Stimulated activated naive CD8-positive, alpha-beta T cell treated with anti-CD3 and anti-CD28 coated beads, Interleukin-15, Interleukin-2, amounts not matched to agents 100 ng/mL and 50 ng/mL, for 24 hours (primary cell): Measurements from ENCODE around the gene ZFHX3.

Experiments
- H3K27ac Mint-ChIP-seq: one replicate; pipeline ENCODE4 v1.8.0; 2021; ENCODE audit warnings: mild to moderate bottlenecking, mixed read lengths
- H3K27me3 Mint-ChIP-seq: one replicate; pipeline ENCODE4 v1.8.0; 2021; ENCODE audit warnings: mixed read lengths
- H3K36me3 Mint-ChIP-seq: one replicate; pipeline ENCODE4 v1.8.0; 2021; ENCODE audit warnings: low read depth, mixed read lengths
- H3K4me1 Mint-ChIP-seq: one replicate; pipeline ENCODE4 v1.8.0; 2021; ENCODE audit warnings: low read depth, mixed read lengths
- H3K4me3 Mint-ChIP-seq: one replicate; pipeline ENCODE4 v1.8.0; 2021; ENCODE audit warnings: mild to moderate bottlenecking, mixed read lengths
- H3K9me3 Mint-ChIP-seq: one replicate; pipeline ENCODE4 v1.8.0; 2021; ENCODE audit warnings: mixed read lengths

The ZFHX3 gene

DNA sequence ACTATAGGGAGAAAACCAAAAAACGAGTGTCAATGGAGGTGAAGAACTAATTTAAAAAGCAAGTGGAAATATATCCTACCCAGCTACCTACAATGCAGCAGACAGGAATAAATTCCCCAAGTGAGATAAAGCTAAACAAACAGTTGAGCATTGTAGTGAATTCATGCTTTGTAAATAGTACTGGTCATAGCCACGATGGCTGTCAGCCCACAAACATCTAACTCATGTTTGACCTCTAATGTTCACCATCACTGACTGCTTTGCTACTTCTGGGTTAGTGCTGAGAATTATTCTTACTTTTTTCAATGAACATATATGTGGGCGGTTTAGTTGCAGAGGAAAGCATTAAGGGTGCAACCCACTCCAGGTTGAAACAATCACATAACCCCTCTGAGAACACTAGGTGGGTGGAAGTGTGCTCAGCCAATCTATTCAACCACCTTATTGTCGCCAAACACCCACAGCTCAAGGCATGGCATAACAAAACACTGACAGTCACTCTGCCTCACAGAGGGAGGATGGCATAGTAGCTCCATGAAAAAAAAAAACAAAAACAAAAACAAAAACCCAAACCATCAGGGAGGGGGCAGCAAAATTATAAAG lies 264.1 kb downstream of the ZFHX3 start:
- Mint-ChIP-seq H3K36me3 (no peaks in the 10 kb centered on the region), H3K27me3 (peaks cover 15% of the 10 kb centered on the region), H3K27ac (no peak overlapping the region), H3K4me1 (peaks cover 24% of the 10 kb centered on the region), H3K4me3 (no peak overlapping the region), H3K9me3 (no peaks in the 10 kb centered on the region)

DNA sequence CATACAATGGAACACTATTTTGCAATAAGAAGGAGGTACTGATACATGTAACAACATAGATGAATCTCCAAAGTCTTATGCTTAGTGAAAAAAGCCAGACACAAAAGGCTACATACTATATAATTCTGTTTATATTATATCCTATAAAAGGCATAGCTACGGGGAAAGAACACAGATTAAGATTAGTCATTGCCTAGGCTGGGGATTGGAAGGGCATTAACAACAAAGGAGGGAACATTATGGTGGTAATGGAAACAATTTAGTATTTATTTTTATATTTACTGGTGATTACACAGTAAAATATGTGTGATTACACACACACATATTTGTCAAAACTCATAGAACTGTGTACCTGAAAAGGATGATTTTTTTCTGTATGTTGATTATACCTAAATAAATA lies 278.1 kb downstream of the ZFHX3 start:
- H3K9me3 Mint-ChIP-seq, result peaks cover 7% of the 10 kb centered on the region
- H3K4me1 Mint-ChIP-seq, result peaks cover 4% of the 10 kb centered on the region
- no peak overlapping the region for H3K4me3 Mint-ChIP-seq
- peaks cover 3% of the 10 kb centered on the region for H3K27me3 Mint-ChIP-seq
- H3K36me3 Mint-ChIP-seq, result peaks cover 7% of the 10 kb centered on the region
- no peak overlapping the region for H3K27ac Mint-ChIP-seq

DNA sequence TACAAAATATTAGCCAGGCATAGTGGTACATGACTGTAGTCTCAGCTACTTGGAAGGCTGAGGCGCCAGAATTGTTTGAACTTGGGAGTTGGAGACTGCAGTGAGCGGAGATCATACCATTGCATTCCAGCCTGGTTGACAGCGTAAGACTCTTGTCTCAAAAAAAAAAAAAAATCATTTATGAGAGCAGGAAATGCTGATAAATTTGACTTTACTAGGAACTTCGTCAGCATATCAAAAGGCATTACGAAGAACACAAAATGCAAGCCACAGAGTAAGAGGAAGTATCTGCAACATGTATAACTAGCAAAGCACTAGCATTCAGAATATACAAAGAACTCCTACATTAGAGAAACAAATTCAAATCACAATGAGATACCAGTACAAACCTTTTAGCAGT lies 279.3 kb downstream of the ZFHX3 start:
- H3K4me1 Mint-ChIP-seq, result peaks cover 4% of the 10 kb centered on the region
- peaks cover 7% of the 10 kb centered on the region for H3K9me3 Mint-ChIP-seq
- H3K27me3 Mint-ChIP-seq, result peaks cover 3% of the 10 kb centered on the region
- H3K27ac Mint-ChIP-seq, result no peak overlapping the region
- H3K4me3 Mint-ChIP-seq, result no peak overlapping the region
- peaks cover 7% of the 10 kb centered on the region for H3K36me3 Mint-ChIP-seq

DNA sequence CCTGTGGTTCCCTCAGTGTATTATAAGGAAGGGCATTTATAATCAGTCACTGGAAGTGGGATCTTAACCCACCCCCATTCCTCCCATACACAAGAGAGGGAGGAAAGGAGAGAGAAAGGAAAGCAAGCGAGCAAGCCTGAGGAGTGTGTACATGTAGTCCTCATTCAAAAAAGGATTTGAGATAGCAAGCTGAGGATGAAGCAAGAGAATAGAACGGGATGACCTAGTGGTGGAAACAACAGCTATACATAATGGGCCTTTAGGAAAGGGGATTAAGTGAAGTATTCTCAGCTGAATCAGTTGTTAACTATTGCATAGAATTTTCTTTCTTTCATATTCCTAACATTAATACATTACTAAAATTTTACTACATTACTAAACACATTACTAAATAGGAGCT lies 281.4 kb downstream of the ZFHX3 start:
- Mint-ChIP-seq H3K36me3 (peaks cover 4% of the 10 kb centered on the region), H3K4me1 (peaks cover 4% of the 10 kb centered on the region), H3K4me3 (no peak overlapping the region), H3K9me3 (peaks cover 4% of the 10 kb centered on the region), H3K27ac (no peak overlapping the region), H3K27me3 (peaks cover 3% of the 10 kb centered on the region)

- H3K4me1 Mint-ChIP-seq, result peaks cover 4% of the 10 kb centered on the region
- no peak overlapping the region for H3K4me3 Mint-ChIP-seq
- no peaks in the 10 kb centered on the region for H3K9me3 Mint-ChIP-seq
- no peaks in the 10 kb centered on the region for H3K27me3 Mint-ChIP-seq
- H3K36me3 Mint-ChIP-seq, result no peaks in the 10 kb centered on the region
- H3K27ac Mint-ChIP-seq, result no peak overlapping the region
These were observed 283.8 kb downstream of the ZFHX3 start for GRCh38 chr16:72764015-72764654.

DNA sequence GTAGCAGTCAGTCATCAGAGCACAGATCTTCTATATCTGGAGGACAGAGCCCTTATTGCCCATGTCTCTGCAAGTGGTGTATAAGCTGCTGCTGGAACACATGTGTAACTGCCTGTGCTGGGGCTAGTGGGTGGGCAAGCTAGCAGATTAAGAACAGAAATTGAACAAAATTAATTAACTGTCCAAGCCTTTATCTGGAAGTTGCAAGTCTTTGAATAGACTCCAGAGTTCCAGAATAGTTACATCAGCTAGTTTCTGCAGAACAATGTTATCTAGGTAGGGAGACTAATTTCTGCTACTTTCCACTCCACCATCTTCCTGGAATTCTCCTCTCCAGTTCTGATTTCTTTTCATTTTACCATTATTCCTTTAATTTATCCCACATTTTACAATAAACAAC lies 287.3 kb downstream of the ZFHX3 start:
- Mint-ChIP-seq H3K27me3 (no peaks in the 10 kb centered on the region), H3K9me3 (peaks cover 20% of the 10 kb centered on the region), H3K27ac (no peak overlapping the region), H3K36me3 (peaks cover 11% of the 10 kb centered on the region), H3K4me1 (no peaks in the 10 kb centered on the region), H3K4me3 (no peak overlapping the region)

DNA sequence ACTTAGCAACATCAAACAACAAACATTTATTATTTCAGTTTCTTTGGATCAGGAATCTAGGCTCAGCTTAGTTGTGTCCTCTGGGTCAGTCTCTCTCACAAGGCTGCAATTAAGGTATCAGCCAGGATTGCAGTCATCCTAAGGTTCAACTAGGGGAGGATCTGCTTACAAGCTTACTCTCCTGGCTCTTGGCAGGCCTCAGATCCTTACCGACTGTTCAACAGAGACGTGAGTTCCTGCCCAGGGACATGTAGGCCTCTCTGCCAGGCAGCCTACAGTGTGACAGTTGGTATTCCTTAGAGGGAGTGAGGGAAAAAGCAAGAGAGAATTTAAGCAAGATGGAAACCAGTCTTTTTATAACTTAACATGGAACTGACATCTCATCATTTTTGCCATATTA lies 294.0 kb downstream of the ZFHX3 start:
- Mint-ChIP-seq H3K27me3 (no peaks in the 10 kb centered on the region), H3K36me3 (peaks cover 11% of the 10 kb centered on the region), H3K4me3 (no peak overlapping the region), H3K9me3 (peaks cover 20% of the 10 kb centered on the region), H3K4me1 (peaks cover 4% of the 10 kb centered on the region), H3K27ac (no peak overlapping the region)

DNA sequence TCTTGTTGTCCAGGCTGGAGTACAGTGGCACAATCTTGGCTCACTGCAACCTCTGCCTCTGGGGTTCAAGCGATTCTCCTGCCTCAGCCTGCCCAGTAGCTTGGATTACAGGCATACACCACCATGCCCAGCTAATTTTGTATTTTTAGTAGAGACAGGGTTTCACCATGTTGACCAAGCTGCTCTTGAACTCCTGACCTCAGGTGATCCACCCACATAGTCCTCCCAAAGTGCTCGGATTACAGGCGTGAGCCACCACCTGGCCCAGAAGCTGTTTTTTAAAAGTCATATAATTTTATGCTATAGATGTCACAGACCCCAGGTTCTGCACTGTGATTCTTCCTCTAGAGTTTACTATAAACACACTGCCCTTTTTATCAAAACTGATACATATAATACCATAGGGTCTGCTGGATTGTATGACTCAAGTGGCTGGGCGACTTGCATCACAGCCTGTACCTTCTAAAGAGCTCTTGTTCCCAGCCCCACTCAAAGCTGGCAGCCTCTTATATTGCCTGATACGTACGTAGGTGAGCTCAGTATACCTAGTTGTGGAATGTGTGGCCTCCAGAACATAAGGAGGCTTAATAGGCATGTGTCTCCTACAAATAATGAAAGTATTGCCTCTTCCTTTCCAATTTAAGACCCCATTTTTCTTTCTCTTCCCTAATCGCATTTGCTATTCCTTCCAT lies 295.8 kb downstream of the ZFHX3 start:
- Mint-ChIP-seq H3K27ac (no peak overlapping the region), H3K4me1 (peaks cover 6% of the 10 kb centered on the region), H3K4me3 (no peak overlapping the region), H3K9me3 (peaks cover 8% of the 10 kb centered on the region), H3K27me3 (no peaks in the 10 kb centered on the region), H3K36me3 (no peaks in the 10 kb centered on the region)

DNA sequence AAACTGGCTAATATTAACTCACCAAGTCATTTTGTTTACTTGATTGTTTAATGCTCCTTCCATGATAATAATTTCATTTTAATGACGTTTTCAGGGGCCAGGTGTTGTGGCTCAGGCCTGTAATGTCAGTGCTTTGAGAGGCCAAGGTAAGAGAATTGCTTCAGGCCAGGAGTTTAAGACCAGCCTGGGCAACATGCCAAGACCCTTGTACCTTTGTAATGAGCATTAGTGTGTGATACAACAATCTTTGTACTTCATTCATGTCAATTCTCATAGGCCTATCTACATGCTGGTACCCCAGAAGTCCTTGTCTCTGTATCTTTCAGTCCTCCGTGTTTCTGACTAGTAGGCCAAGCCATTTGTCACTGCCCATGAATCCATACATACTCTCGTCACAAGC lies 296.9 kb downstream of the ZFHX3 start:
- Mint-ChIP-seq H3K4me3 (no peak overlapping the region), H3K27ac (no peak overlapping the region), H3K4me1 (peaks cover 6% of the 10 kb centered on the region), H3K36me3 (no peaks in the 10 kb centered on the region), H3K9me3 (peaks cover 2% of the 10 kb centered on the region), H3K27me3 (no peaks in the 10 kb centered on the region)

DNA sequence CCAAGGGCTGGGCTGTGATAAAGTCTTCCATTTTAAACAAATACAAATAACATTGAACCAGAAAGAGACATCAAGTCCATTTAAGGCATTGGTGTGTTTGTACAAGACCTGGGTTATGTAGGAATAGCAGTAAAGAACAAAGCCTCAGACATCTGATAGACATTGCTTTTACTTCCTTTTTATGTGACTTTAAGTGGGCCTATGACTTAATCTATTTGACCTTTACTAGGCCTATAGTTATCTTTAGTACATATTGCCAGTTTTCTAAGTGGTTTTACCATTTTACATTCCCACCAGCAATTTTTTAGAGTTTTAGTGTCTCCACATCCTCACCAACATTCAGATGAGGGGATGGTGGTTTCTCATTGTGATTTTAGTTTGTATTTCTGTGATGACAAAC lies 298.8 kb downstream of the ZFHX3 start:
- H3K4me3 Mint-ChIP-seq, result no peak overlapping the region
- H3K36me3 Mint-ChIP-seq, result no peaks in the 10 kb centered on the region
- H3K9me3 Mint-ChIP-seq, result no peaks in the 10 kb centered on the region
- no peak overlapping the region for H3K27ac Mint-ChIP-seq
- peaks cover 6% of the 10 kb centered on the region for H3K4me1 Mint-ChIP-seq
- no peaks in the 10 kb centered on the region for H3K27me3 Mint-ChIP-seq

GRCh38 chr16:72744076-72744793 lies 303.7 kb downstream of the ZFHX3 start:
- H3K4me1 Mint-ChIP-seq, result peaks cover 6% of the 10 kb centered on the region
- no peaks in the 10 kb centered on the region for H3K36me3 Mint-ChIP-seq
- no peaks in the 10 kb centered on the region for H3K27me3 Mint-ChIP-seq
- H3K27ac Mint-ChIP-seq, result no peak overlapping the region
- H3K4me3 Mint-ChIP-seq, result no peak overlapping the region
- H3K9me3 Mint-ChIP-seq, result no peaks in the 10 kb centered on the region

DNA sequence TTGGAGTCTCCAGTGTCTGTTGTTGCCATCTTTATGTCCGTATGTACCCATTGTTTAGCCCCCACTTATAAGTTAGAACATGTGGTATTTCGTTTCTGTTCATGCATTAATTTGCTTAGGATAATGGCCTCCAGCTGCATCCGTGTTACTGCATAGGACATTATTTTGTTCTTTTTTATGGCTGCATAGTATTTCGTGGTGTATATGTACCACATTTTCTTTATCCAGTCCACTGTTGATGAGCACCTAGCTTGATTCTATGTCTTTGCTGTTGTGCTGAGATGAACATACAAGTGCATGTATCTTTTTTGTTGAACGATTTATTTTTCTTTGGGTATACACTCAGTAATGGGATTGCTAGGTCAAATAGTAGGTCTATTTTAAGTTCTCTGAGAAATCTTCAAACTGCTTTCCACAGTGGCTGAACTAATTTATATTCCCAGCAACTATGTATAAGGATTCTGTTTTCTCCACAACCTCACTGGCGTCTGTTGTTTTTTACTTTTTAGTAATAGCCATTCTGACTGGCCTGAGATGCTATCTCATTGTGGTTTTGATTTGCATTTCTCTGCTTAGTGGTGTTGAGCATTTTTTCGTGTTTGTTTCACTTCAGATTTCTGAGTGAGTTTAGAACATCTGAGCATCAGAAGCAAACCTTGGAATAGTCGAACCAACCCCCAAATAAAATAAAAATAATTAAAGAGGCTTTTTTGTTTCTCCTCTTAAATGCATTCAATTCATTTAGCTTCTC lies 304.7 kb downstream of the ZFHX3 start:
- no peaks in the 10 kb centered on the region for H3K27me3 Mint-ChIP-seq
- H3K36me3 Mint-ChIP-seq, result no peaks in the 10 kb centered on the region
- no peak overlapping the region for H3K4me3 Mint-ChIP-seq
- H3K9me3 Mint-ChIP-seq, result no peaks in the 10 kb centered on the region
- H3K27ac Mint-ChIP-seq, result no peak overlapping the region
- H3K4me1 Mint-ChIP-seq, result no peaks in the 10 kb centered on the region

DNA sequence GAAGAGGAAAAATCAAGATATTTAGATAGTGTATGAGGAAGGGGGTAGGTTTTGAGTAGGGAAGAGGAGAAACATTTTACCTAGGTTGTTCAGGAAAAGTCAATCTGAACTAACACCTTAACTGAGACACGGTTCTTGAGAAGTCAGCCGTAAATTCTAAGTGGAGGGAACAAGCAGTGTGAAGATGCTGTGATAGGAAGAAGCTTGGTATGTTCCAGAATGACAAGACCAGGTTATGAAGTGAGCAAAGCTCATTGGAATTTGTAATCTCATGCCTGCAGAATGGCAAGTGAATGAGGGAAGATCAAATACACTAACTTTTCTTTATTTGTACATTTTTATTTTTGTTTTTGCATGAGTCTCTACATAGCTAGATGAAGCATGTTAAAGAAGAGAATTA lies 307.6 kb downstream of the ZFHX3 start:
- peaks cover under 1% of the 10 kb centered on the region for H3K9me3 Mint-ChIP-seq
- H3K27me3 Mint-ChIP-seq, result no peaks in the 10 kb centered on the region
- no peak overlapping the region for H3K27ac Mint-ChIP-seq

GRCh38 chr16:72739577-72739976 lies 308.4 kb downstream of the ZFHX3 start:
- Mint-ChIP-seq H3K9me3 (peaks cover 6% of the 10 kb centered on the region), H3K4me1 (no peaks in the 10 kb centered on the region), H3K27me3 (no peaks in the 10 kb centered on the region), H3K36me3 (no peaks in the 10 kb centered on the region), H3K4me3 (no peak overlapping the region), H3K27ac (no peak overlapping the region)

More for the DNA sequence above, 307.6 kb downstream of the ZFHX3 start:
- H3K4me3 Mint-ChIP-seq, result no peak overlapping the region
- H3K36me3 Mint-ChIP-seq, result no peaks in the 10 kb centered on the region
- H3K4me1 Mint-ChIP-seq, result no peaks in the 10 kb centered on the region
